Panc1 (cell line): ENCODE measurements around the gene GABRQ. TPM values are rescaled to one million over a fixed set of nuclear protein-coding genes. Genes with fewer than 3 reads are reported as not detected.

Experiments
- ATAC-seq: fragments of 200-7000 bp; cut with Tn5 transposase; 2 replicates; pipeline ENCODE4 v1.9.1; 2020; ENCODE audit warnings: mild to moderate bottlenecking, moderate library complexity
- BruUV-seq: library from RNA; stranded (reverse); fragments of 400-500 nt; replicated peaks from 2 replicates; lab custom pipeline; 2021; lab: Mats Ljungman, UMichigan
- CTCF ChIA-PET: fragments of 300-600 bp; sonication (Branson Sonifier 250); formaldehyde crosslinking; loops from one replicate; lab custom pipeline; 2022; ENCODE audit warnings: antibody characterized with exemption; lab: Charles Lee
- POLR2A ChIA-PET: fragments of 300-600 bp; sonication (Branson Sonifier 250); formaldehyde crosslinking; loops from one replicate; lab custom pipeline; 2022; ENCODE audit warnings: antibody characterized with exemption; lab: Charles Lee
- DNase-seq: peaks from one replicate; pipeline ENCODE4 v3.0.0-alpha.2; 2010; ENCODE audit warnings: low read depth, low spot score
- H3K27ac ChIP-seq: 2 replicates; pipeline ENCODE4 v1.5.1; 2011; ENCODE audit warnings: mild to moderate bottlenecking, low read length, inconsistent platforms
- H3K27me3 ChIP-seq: fragments of 200-500 bp; sonication (Bioruptor generic); 2 replicates; pipeline ENCODE4 v1.6.0; 2014; ENCODE audit warnings: low read length, inconsistent platforms; ENCODE audit not compliant: control insufficient read depth, insufficient read depth
- H3K36me3 ChIP-seq: fragments of 200-500 bp; sonication (Bioruptor generic); 2 replicates; pipeline ENCODE4 v1.5.1; 2014; ENCODE audit warnings: inconsistent platforms, mild to moderate bottlenecking, low read length, moderate library complexity; ENCODE audit not compliant: control insufficient read depth, insufficient read depth
- H3K4me1 ChIP-seq: 2 replicates; pipeline ENCODE4 v1.5.1; 2011; ENCODE audit warnings: inconsistent platforms, mild to moderate bottlenecking, low read length, moderate library complexity; ENCODE audit not compliant: control insufficient read depth, insufficient read depth
- H3K4me3 ChIP-seq, 2 experiments: 2 replicates each; pipeline ENCODE4 v1.5.1; 2011 to 2012; ENCODE audit warnings: low read depth in 2 of 2, low read length in 2 of 2, mild to moderate bottlenecking in 2 of 2, inconsistent platforms in 1 of 2, moderate library complexity in 1 of 2
- H3K9me3 ChIP-seq: fragments of 200-500 bp; sonication (Bioruptor generic); 2 replicates; pipeline ENCODE4 v1.5.1; 2014; ENCODE audit warnings: low read depth, mild to moderate bottlenecking, inconsistent platforms, low read length, moderate library complexity; ENCODE audit not compliant: control insufficient read depth, insufficient read depth
- CTCF ChIP-seq: fragments of 450-650 bp; IDR thresholded peaks from 2 replicates; pipeline ENCODE4 v1.5.1; 2017; ENCODE audit warnings: mild to moderate bottlenecking
- POLR2AphosphoS5 ChIP-seq: IDR thresholded peaks from 2 replicates; pipeline ENCODE4 v1.6.1; 2012; ENCODE audit warnings: mild to moderate bottlenecking, low read depth, low read length, moderate library complexity
- REST ChIP-seq, 2 experiments: IDR thresholded peaks; 2 replicates each; pipeline ENCODE4 v1.6.1; 2011 to 2012; ENCODE audit warnings: low read depth in 2 of 2, control low read depth in 1 of 2, low read length in 1 of 2, mild to moderate bottlenecking in 1 of 2, moderate library complexity in 1 of 2; ENCODE audit not compliant: insufficient read depth in 1 of 2
- SIN3A ChIP-seq: IDR thresholded peaks from 2 replicates; pipeline ENCODE4 v1.6.1; 2012; ENCODE audit warnings: low read depth, mild to moderate bottlenecking, low read length, moderate library complexity, borderline replicate concordance; ENCODE audit not compliant: insufficient read depth
- TCF7L2 ChIP-seq: IDR thresholded peaks from 2 replicates; pipeline ENCODE4 v1.6.1; 2011; ENCODE audit warnings: mild to moderate bottlenecking, low read depth, low read length, inconsistent platforms
- in situ Hi-C: cut with HindIII; loops from 2 replicates; pipeline ENCODE4 v1.10.0; 2016; ENCODE audit warnings: low sequenced_read_pairs, low pct_unique_long_range_greater_than_20kb
- intact Hi-C: fragments of 100-400 bp; cut with micrococcal nuclease; formaldehyde crosslinking; loops from one replicate; pipeline ENCODE4 v1.10.0; 2022; ENCODE audit not compliant: unreplicated experiment
- total RNA-seq: library from RNA; stranded (reverse); gene quantifications from one replicate; pipeline ENCODE4 v1.2.1, GENCODE V29; 2021; ENCODE audit not compliant: unreplicated experiment

Gene GABRQ
- total RNA-seq, 1 experiment from 2014 or later = 0.03 TPM

GRCh38 chrX:152642931-152643564 is 5.4 kb downstream of the GABRQ start:
- ATAC-seq = no peak
- Histone ChIP-seq H3K27ac (no peak overlapping the region), H3K36me3 (no peaks in the 10 kb centered on the region), H3K27me3 (peaks cover 6% of the 10 kb centered on the region; the same call in 1 of the 2 replicates), H3K4me3 (no peak overlapping the region), H3K4me1 (no peaks in the 10 kb centered on the region), H3K9me3 (no peaks in the 10 kb centered on the region)
- TF ChIP-seq POLR2AphosphoS5 = no peak
- no peak for TF ChIP-seq CTCF
- no peak for TF ChIP-seq SIN3A
- TF ChIP-seq REST (IDR thresholded peaks at IDR 0.05; ENCODE audit: insufficient read depth in 1 of 2, low read depth in 2 of 2, low read length in 1 of 2) = no peak
- TF ChIP-seq TCF7L2 = no peak
- POLR2A ChIA-PET = no interaction called here
- BruUV-seq = no TSS peak
- CTCF ChIA-PET = interaction anchor here (0.6 to 0.8 kb wide), 3 partner anchors 174 to 185 kb away, joined by 4 to 6 read pairs (median 4); no protein-coding TSS in a partner anchor
- intact Hi-C loops = loop anchor here (2.0 kb wide), 1 partner anchor 174 kb away; no protein-coding TSS in a partner anchor
- in situ Hi-C loops = loop anchor here (25.0 kb wide), 1 partner anchor 169 kb away; no protein-coding TSS in a partner anchor
- DNase-seq = no peak

- Histone ChIP-seq H3K27me3 (peaks cover 6% of the 10 kb centered on the region; the same call in 1 of the 2 replicates), H3K36me3 (no peaks in the 10 kb centered on the region), H3K4me1 (no peaks in the 10 kb centered on the region), H3K9me3 (no peaks in the 10 kb centered on the region), H3K27ac (no peak overlapping the region), H3K4me3 (no peak overlapping the region)
- no peak for TF ChIP-seq SIN3A
- TF ChIP-seq TCF7L2 = no peak
- DNase-seq = no peak
- no peak for ATAC-seq
- intact Hi-C loops = no loop called here
- in situ Hi-C loops = loop anchor here (25.0 kb wide), 1 partner anchor 165 kb away; no protein-coding TSS in a partner anchor
- BruUV-seq = no TSS peak
- CTCF ChIA-PET = no interaction called here
- POLR2A ChIA-PET = no interaction called here
Observed at GRCh38 chrX:152646961-152647360, 9.3 kb downstream of the GABRQ start.

- Histone ChIP-seq H3K27me3 (peaks cover 6% of the 10 kb centered on the region; the same call in 1 of the 2 replicates), H3K27ac (no peak overlapping the region), H3K4me3 (no peak overlapping the region), H3K4me1 (no peaks in the 10 kb centered on the region), H3K36me3 (no peaks in the 10 kb centered on the region), H3K9me3 (no peaks in the 10 kb centered on the region)
- POLR2A ChIA-PET = no interaction called here
- CTCF ChIA-PET = no interaction called here
- no peak for ATAC-seq
- DNase-seq = no peak
- in situ Hi-C loops = loop anchor here (25.0 kb wide), 1 partner anchor 164 kb away; no protein-coding TSS in a partner anchor
- BruUV-seq = no TSS peak
- TF ChIP-seq CTCF (no peak), REST (IDR thresholded peaks at IDR 0.05; ENCODE audit: insufficient read depth in 1 of 2, low read depth in 2 of 2, low read length in 1 of 2) (no peak), TCF7L2 (no peak)
- intact Hi-C loops = no loop called here
Observed at GRCh38 chrX:152647978-152648377, 10.3 kb downstream of the GABRQ start.
